Heart right ventricle (tissue), 16 donors: ENCODE data around the gene SF3B2. TPM values are rescaled to one million over a fixed set of nuclear protein-coding genes. Genes with fewer than 3 reads are reported as not detected.

Experiments
- ATAC-seq, 8 donors: fragments of 200-7000 bp; cut with Tn5 transposase; one replicate each; pipeline ENCODE4 v1.9.1; 2020; ENCODE audit warnings: mild to moderate bottlenecking in 8 of 8, moderate library complexity in 8 of 8, moderate number of reproducible peaks in 1 of 8
- DNase-seq, 2 donors: peaks; one replicate each; pipeline ENCODE4 v3.0.0-alpha.2; 2020
- H3K27ac ChIP-seq, 10 donors: fragments of 200-600 bp; sonication (generic) in 2 of 10; one replicate each; pipeline versions ENCODE4 v1.5.0 to v1.8.0; 2020 to 2022; ENCODE audit warnings: mild to moderate bottlenecking in 3 of 10
- H3K27me3 ChIP-seq, 7 donors: fragments of 200-600 bp; one replicate each; pipeline ENCODE4 v1.8.0; 2021 to 2022; ENCODE audit warnings: mild to moderate bottlenecking in 2 of 7
- H3K36me3 ChIP-seq, 9 donors: fragments of 200-600 bp; sonication (generic) in 1 of 9; one replicate each; pipeline versions ENCODE4 v1.5.0 to v1.8.0; 2020 to 2022; ENCODE audit warnings: mild to moderate bottlenecking in 2 of 9
- H3K4me1 ChIP-seq, 9 donors: fragments of 200-600 bp; sonication (generic) in 1 of 9; one replicate each; pipeline versions ENCODE4 v1.5.0 to v1.8.0; 2020 to 2022; ENCODE audit warnings: mild to moderate bottlenecking in 4 of 9
- H3K4me3 ChIP-seq, 10 donors: fragments of 200-600 bp; sonication (generic) in 2 of 10; one replicate each; pipeline versions ENCODE4 v1.5.0 to v1.8.0; 2020 to 2022; ENCODE audit warnings: mild to moderate bottlenecking in 7 of 10, moderate library complexity in 2 of 10
- H3K9me3 ChIP-seq, 11 donors: fragments of 200-600 bp in 10 of 11; sonication (generic) in 2 of 11; one replicate each; pipeline versions ENCODE4 v1.5.0 to v1.8.0; 2013 to 2022; ENCODE audit warnings: mild to moderate bottlenecking in 2 of 11, control low read depth in 1 of 11, moderate library complexity in 1 of 11
- WGBS, 2 donors: extraction: QIAGEN DNeasy Blood & Tissue Kit; methylation state at CpG; one replicate each; pipeline ENCODE4 v1.1.7; 2013; ENCODE audit warnings: inconsistent platforms in 1 of 2; 5-methylcytosine and 5-hydroxymethylcytosine counted together
- intact Hi-C, 10 donors: fragments of 100-400 bp; cut with DNase I; formaldehyde crosslinking; loops; one replicate each; pipeline versions ENCODE4 v1.11.1 to v1.14.2; 2022
- polyA plus RNA-seq, 2 donors: library from polyadenylated mRNA; stranded (reverse); fragments of 200-250 nt; gene quantifications; one replicate each; pipeline ENCODE4 v1.2.3, GENCODE V29; 2013
- total RNA-seq, 10 donors: library from RNA; stranded (reverse); fragmentation: NEBNext Ultra II Directional in 3 of 10; extraction: Animal tissue kit (Norgen Biotek cat#: 25700) in 3 of 10; gene quantifications; one replicate each; pipeline versions ENCODE4 v1.2.1 to v1.2.4, GENCODE V29; 2021 to 2023
- TF ChIP-seq, protein P1 (sequence below), 9 donors: fragments of 200-600 bp; sonication (generic) in 2 of 9; IDR thresholded peaks; one replicate each; pipeline versions ENCODE4 v1.5.0 to v1.8.0; 2021 to 2022; ENCODE audit warnings: antibody characterized with exemption in 9 of 9, mild to moderate bottlenecking in 5 of 9, moderate library complexity in 1 of 9
- donor health status: Arrhythmogenic right ventricular cardiomyopathy.
- donor health status: ischemic (EF 13 %, LVEDD 7.1; RV severe dilation, severe dysfunction).
- donor health status: healthy with polysubstance abuse.
- donor health status: DM: no; HTN: yes; CAD: no.
- donor health status: DM: no; HTN: no; CAD: no.
- donor health status: ischemic (EF 25% LVEDD 6.9; RV normal size, moderate dysfunction).
- donor health status: ischemic (EF 25% LVEDD 5.7; RV mildly dilated, moderate dysfunction).
- donor health status: healthy.
- donor health status: DM: yes; HTN: yes; CAD: no.
- donor health status: Ischemic cardiomyopathy.
- donor health status: ischemic (EF 35%, LVEDD 5.7; RV mildly dilated, moderate dysfunction).
- donor health status: nonischemic (EF 11% LVEDD 7.7; RV severe dilation, severe dysfunction).
- donor health status: DM: yes; HTN: yes; CAD: no.
- donor health status: PGD.
- donor health status: ischemic (EF 29% LVEDD 5.4; RV normal size, mild dysfunction).
- donor health status: nonischemic (EF 23%, LVEDD 6.1; RV moderate dilation, normal function).

The SF3B2 gene
- total and polyA plus RNA-seq, 12 donors, result 46.5 to 94.9 (median 72.7) TPM

DNA sequence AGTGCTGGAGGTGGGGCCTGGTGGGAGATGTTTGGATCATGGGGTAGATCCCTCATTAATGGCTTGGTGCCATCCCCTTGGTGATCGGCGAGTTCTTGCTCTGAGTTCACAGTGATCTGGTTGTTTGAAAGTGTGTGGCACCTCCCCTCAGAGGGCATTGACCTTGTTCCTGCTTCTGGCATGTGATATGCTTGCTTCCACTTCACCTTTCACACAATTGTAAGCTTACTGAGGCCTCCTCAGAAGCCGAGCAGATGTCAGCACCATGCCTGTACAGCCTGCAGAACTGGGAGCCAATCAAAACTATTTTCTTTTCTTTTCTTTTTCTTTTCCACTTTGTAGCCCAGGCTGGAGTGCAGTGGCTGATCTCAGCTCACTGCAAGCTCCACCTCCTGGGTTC, 14.8 kb upstream of the SF3B2 start:
- no peak for ATAC-seq
- Histone ChIP-seq H3K27ac (no peak overlapping the region), H3K9me3 (no peaks in the 10 kb centered on the region), H3K36me3 (no peaks in the 10 kb centered on the region), H3K4me3 (no peak overlapping the region), H3K27me3 (no peaks in the 10 kb centered on the region), H3K4me1 (peaks cover 0 to 5% (median 0%) of the 10 kb centered on the region in 9 donors)
- intact Hi-C loops, result no loop called here
- no peak for DNase-seq
- TF ChIP-seq, protein P1, sequence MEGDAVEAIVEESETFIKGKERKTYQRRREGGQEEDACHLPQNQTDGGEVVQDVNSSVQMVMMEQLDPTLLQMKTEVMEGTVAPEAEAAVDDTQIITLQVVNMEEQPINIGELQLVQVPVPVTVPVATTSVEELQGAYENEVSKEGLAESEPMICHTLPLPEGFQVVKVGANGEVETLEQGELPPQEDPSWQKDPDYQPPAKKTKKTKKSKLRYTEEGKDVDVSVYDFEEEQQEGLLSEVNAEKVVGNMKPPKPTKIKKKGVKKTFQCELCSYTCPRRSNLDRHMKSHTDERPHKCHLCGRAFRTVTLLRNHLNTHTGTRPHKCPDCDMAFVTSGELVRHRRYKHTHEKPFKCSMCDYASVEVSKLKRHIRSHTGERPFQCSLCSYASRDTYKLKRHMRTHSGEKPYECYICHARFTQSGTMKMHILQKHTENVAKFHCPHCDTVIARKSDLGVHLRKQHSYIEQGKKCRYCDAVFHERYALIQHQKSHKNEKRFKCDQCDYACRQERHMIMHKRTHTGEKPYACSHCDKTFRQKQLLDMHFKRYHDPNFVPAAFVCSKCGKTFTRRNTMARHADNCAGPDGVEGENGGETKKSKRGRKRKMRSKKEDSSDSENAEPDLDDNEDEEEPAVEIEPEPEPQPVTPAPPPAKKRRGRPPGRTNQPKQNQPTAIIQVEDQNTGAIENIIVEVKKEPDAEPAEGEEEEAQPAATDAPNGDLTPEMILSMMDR (IDR thresholded peaks at IDR 0.05), result no peak
- WGBS, 2 donors, result 85 to 91% methylated on average over 3 of the region's 3 CpGs

DNA sequence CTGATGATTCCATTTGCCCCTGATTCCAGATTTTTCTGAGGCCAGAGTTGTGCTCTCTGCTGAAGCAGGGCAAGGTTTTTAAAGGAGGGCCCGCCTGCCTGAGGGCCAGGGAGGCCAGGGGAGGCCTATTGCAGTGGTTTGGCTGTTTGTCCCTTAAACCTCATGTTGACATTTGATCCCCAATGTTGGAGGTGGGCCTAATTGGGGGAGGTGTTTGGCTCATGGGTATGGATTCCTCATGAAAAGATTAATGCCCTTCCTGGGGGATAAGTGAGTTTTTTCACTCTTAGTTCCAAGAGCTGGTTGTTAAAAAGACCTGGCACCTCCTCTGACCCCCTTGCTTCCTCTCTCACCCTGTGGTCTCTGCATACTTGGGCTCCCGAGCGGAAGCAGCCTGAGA, 12.4 kb upstream of the SF3B2 start:
- intact Hi-C loops, result no loop called here
- TF ChIP-seq, protein P1 (IDR thresholded peaks at IDR 0.05), result no peak

DNA sequence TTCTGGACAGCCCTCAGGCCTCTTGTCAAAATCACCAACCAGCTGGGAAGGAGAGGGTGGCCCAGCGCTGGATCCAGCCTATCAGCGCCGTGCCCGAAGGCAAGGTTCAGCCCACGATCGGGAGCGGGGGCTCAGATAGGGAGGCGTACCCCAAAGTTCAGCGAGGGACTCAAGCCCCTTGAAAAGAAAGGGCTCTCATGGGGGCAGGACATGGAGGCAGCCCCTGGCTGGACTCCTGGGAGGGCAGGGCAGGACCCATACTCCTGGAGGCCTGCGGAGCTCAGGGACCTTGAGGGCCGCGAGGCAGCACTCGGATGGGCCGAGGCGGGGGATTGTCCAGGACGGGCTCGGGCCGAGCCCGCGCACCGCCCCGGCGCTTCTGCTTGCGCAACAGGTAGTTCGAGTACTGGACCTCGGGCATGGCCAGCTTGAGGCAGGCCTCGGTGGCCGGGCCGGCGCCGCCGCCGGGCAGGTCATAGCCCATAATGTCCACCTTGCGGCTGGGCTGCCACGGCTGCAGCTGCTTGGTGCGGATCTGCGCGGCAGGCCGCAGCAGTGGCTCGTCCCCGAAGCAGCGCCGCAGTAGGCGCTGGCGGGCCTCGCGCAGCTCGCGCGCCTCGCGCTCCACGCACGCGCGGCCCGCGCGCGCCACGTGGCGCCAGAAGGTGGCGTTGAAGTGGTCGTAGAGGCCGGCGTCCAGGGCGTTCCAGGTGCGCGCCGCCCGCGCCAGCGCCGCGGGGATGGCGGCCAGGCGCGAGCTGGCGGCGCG, 9.8 kb upstream of the SF3B2 start:
- no peaks in the 10 kb centered on the region for H3K9me3 ChIP-seq
- 95 to 96% methylated on average over 70 to 81 of the region's 81 CpGs for WGBS, 2 donors
- intact Hi-C loops, result no loop called here
- ATAC-seq (no peak), DNase-seq (no peak)
- no peak overlapping the region for H3K4me3 ChIP-seq
- H3K27me3 ChIP-seq, result peaks cover 0 to 4% (median 0%) of the 10 kb centered on the region in 7 donors
- TF ChIP-seq, protein P1 (IDR thresholded peaks at IDR 0.05), result no peak
- H3K4me1 ChIP-seq, result peaks cover 0 to 16% (median 5%) of the 10 kb centered on the region in 9 donors
- no peaks in the 10 kb centered on the region for H3K36me3 ChIP-seq
- H3K27ac ChIP-seq, result no peak overlapping the region

More for the DNA sequence above, 12.4 kb upstream of the SF3B2 start:
- peaks cover 0 to 5% (median 0%) of the 10 kb centered on the region in 9 donors for H3K4me1 ChIP-seq
- 80% methylated on average over 3 of the region's 3 CpGs for WGBS, 2 donors
- no peak overlapping the region for H3K27ac ChIP-seq
- DNase-seq (no peak), ATAC-seq (no peak)
- H3K9me3 ChIP-seq, result no peaks in the 10 kb centered on the region
- H3K4me3 ChIP-seq, result no peak overlapping the region
- no peaks in the 10 kb centered on the region for H3K27me3 ChIP-seq
- H3K36me3 ChIP-seq, result no peaks in the 10 kb centered on the region

DNA sequence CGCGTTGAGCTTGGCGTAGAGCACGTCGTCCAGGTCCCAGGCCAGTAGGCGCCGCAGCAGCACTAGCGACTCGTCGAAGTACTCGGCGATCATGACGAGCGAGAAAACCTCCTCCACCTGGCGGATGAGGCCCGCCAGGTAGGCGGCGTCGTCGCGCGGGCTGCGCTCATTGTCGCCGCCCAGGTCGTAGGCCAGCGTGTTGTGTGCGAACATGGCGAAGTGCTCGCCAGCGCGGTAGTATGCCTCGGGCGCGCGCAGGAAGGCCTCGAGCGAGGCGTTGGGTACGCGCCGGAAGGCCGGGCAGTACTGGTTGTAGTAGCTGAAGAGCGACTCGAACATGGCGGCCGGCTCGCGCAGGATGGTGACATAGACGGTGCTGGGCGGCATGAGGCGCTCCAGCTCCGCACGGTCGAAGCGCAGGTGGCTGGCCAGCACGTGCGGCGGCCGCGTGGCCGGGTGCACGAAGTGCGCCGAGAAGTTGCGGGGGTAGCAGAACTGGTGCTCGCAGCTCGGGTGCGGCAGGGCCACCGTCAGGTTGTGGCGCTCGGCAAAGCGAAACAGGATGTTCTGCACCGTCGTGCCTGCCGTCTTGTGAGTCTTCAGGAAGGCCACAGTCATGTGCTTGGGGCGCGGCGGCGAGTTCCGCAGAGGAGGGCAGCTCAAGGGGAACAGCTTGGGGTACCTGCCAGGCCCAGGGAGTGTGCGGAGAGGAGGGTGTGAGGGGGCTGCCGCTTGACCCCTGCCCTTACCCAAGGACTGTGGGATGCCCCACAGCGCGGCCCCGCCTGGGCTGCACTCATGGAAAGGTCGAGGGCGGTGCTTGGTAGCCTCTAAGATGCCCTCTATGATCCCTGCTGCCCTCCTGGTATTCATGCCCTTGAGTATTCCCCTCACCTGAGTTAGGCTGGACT, 8.9 kb upstream of the SF3B2 start:
- TF ChIP-seq, protein P1 (IDR thresholded peaks at IDR 0.05), result no peak
- WGBS, 2 donors, result 97% methylated on average over 87 to 88 of the region's 88 CpGs
- Histone ChIP-seq H3K36me3 (no peaks in the 10 kb centered on the region), H3K4me1 (peaks cover 0 to 24% (median 10%) of the 10 kb centered on the region in 9 donors), H3K27me3 (peaks cover 0 to 12% (median 7%) of the 10 kb centered on the region in 7 donors), H3K27ac (no peak overlapping the region), H3K9me3 (no peaks in the 10 kb centered on the region), H3K4me3 (no peak overlapping the region)
- DNase-seq (no peak), ATAC-seq (no peak)
- intact Hi-C loops, result no loop called here
